Activated gamma-delta T cell treated with Interleukin-2 at 50 U/mL for 16 hours (primary cell): ENCODE measurements around the gene CCL18.
"Not testable (repeated sequence)": the region's sequence is repeated elsewhere in the genome, so short reads cannot be mapped to it uniquely, and the experiment has no call there.

Experiments used
- DNase-seq: peaks from one replicate; pipeline ENCODE4 v3.0.0-alpha.2; 2020

CCL18 gene

GRCh38 chr17:36063786-36064541 is at the start of gene CCL18:
Gene CCL18 (plus strand): TSS chr17:36064272. CDS start chr17:36064343, 71 bp downstream.
- DNase-seq = no peak

GRCh38 chr17:36014946-36015345 is 49.1 kb upstream of the CCL18 start:
- no peak for DNase-seq

- not testable (repeated sequence) for DNase-seq
These were observed 48.2 kb upstream of the CCL18 start for GRCh38 chr17:36015895-36016294.

- no peak for DNase-seq
These were observed 47.5 kb upstream of the CCL18 start for GRCh38 chr17:36016555-36016954.

GRCh38 chr17:36017799-36018198 is 46.3 kb upstream of the CCL18 start, which contains the start of gene CCL23:
Gene CCL23 (minus strand): TSS chr17:36017972. CDS start chr17:36017897, 75 bp downstream.
- no peak for DNase-seq

GRCh38 chr17:36019423-36019822 is 44.6 kb upstream of the CCL18 start:
- DNase-seq = no peak

- no peak for DNase-seq
These were observed 39.8 kb upstream of the CCL18 start for GRCh38 chr17:36024106-36024869.

GRCh38 chr17:36027761-36028160 is 36.3 kb upstream of the CCL18 start:
- no peak for DNase-seq

GRCh38 chr17:36030956-36031355 is 33.1 kb upstream of the CCL18 start:
- DNase-seq = no peak

- no peak for DNase-seq
These were observed 29.9 kb upstream of the CCL18 start for GRCh38 chr17:36034127-36034526.

- DNase-seq = no peak
These were observed 27.8 kb upstream of the CCL18 start for GRCh38 chr17:36036235-36036634.

- DNase-seq = no peak
These were observed 16.0 kb upstream of the CCL18 start for GRCh38 chr17:36048066-36048465.

- no peak for DNase-seq
These were observed 14.4 kb upstream of the CCL18 start for GRCh38 chr17:36049643-36050042.

- no peak for DNase-seq
These were observed 8.9 kb upstream of the CCL18 start for GRCh38 chr17:36055171-36055570.

- DNase-seq = no peak
These were observed 8.1 kb upstream of the CCL18 start for GRCh38 chr17:36055921-36056520.

- no peak for DNase-seq
These were observed 6.2 kb upstream of the CCL18 start for GRCh38 chr17:36057911-36058310.

GRCh38 chr17:36059406-36059805 is 4.7 kb upstream of the CCL18 start:
- DNase-seq = no peak

GRCh38 chr17:36060816-36061215 is 3.3 kb upstream of the CCL18 start:
- DNase-seq = no peak

GRCh38 chr17:36066365-36066985 is 2.4 kb downstream of the CCL18 start:
- peak; percentile 33 for DNase-seq

- no peak for DNase-seq
These were observed 4.5 kb downstream of the CCL18 start for GRCh38 chr17:36068524-36068923.

- DNase-seq = no peak
These were observed 5.1 kb downstream of the CCL18 start for GRCh38 chr17:36069136-36069535.

- no peak for DNase-seq
These were observed 6.4 kb downstream of the CCL18 start for GRCh38 chr17:36070427-36070826.

GRCh38 chr17:36071751-36072150 is 7.7 kb downstream of the CCL18 start:
- DNase-seq = no peak
